Thymus (tissue), 11 donors: ENCODE data around the gene RAPGEF2. TPM values are rescaled to one million over a fixed set of nuclear protein-coding genes. Genes with fewer than 3 reads are reported as not detected.
"Not testable (repeated sequence)": the region's sequence is repeated elsewhere in the genome, so short reads cannot be mapped to it uniquely, and the experiment has no call there.

Experiments used
- DNase-seq, 9 donors: peaks; one replicate each; pipeline ENCODE4 v3.0.0-alpha.2; 2013; ENCODE audit warnings: low spot score in 9 of 9, low read depth in 6 of 9, missing footprints in 1 of 9
- H3K27ac ChIP-seq, 2 donors: one replicate each; pipeline ENCODE4 v1.5.1; 2013; ENCODE audit warnings: control low read depth in 1 of 2, low read depth in 1 of 2, low read length in 1 of 2, mild to moderate bottlenecking in 1 of 2, moderate library complexity in 1 of 2
- H3K27me3 ChIP-seq, 2 donors: one replicate each; pipeline ENCODE4 v1.5.1; 2013; ENCODE audit warnings: low read length in 1 of 2; ENCODE audit not compliant: control insufficient read depth in 2 of 2, insufficient read depth in 1 of 2
- H3K36me3 ChIP-seq, 2 donors: one replicate each; pipeline ENCODE4 v1.5.1; 2013; ENCODE audit warnings: low read length in 1 of 2, mild to moderate bottlenecking in 1 of 2, moderate library complexity in 1 of 2; ENCODE audit not compliant: control insufficient read depth in 2 of 2, insufficient read depth in 2 of 2
- H3K4me1 ChIP-seq, 2 donors: one replicate each; pipeline ENCODE4 v1.5.1; 2013; ENCODE audit warnings: low read length in 2 of 2; ENCODE audit not compliant: control insufficient read depth in 2 of 2, insufficient read depth in 2 of 2
- H3K4me3 ChIP-seq, 2 donors: one replicate each; pipeline ENCODE4 v1.5.1; 2013; ENCODE audit warnings: low read length in 2 of 2, control low read depth in 1 of 2, mild to moderate bottlenecking in 1 of 2
- H3K9me3 ChIP-seq, 2 donors: one replicate each; pipeline ENCODE4 v1.5.1; 2013; ENCODE audit warnings: low read length in 1 of 2, mild to moderate bottlenecking in 1 of 2; ENCODE audit not compliant: control insufficient read depth in 2 of 2, insufficient read depth in 1 of 2
- WGBS: extraction: QIAGEN DNeasy Blood & Tissue Kit; methylation state at CpG from one replicate; pipeline ENCODE4 v1.1.7; 2013; 5-methylcytosine and 5-hydroxymethylcytosine counted together
- polyA plus RNA-seq: library from polyadenylated mRNA; stranded (reverse); fragments of 200-250 nt; gene quantifications from one replicate; pipeline ENCODE4 v1.2.3, GENCODE V29; 2013
- total RNA-seq: library from RNA; stranded (reverse); fragments of 120-200 nt; gene quantifications from one replicate; pipeline ENCODE4 v1.2.4, GENCODE V29; 2013
- donor health status: healthy.

The RAPGEF2 gene
- total and polyA plus RNA-seq, 2 donors = 7.9 to 23.6 TPM

DNA sequence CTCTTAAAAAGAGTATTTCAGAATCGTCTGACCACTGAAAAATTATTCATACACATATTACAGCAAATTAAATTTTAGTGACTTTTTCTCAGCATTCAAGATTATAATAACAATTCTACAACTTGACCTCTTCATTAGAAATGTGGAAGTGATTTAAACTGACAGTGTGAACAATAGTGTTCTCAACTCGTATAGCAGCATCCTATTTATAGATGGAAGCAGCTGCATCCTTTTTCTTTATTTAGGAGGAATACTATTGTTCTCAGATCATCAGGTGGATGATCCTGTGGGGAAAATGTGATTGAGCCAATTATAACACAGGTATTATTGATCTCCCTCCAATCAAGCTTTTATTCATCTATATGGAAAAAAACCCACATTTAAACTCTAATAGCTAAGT lies 56.7 kb downstream of the RAPGEF2 start:
- Histone ChIP-seq H3K36me3 (no peaks in the 10 kb centered on the region), H3K9me3 (no peaks in the 10 kb centered on the region), H3K27me3 (no peaks in the 10 kb centered on the region), H3K27ac (no peak overlapping the region), H3K4me1 (no peaks in the 10 kb centered on the region), H3K4me3 (no peak overlapping the region)
- 61% methylated on average over 2 of the region's 2 CpGs for WGBS
- DNase-seq = no peak

DNA sequence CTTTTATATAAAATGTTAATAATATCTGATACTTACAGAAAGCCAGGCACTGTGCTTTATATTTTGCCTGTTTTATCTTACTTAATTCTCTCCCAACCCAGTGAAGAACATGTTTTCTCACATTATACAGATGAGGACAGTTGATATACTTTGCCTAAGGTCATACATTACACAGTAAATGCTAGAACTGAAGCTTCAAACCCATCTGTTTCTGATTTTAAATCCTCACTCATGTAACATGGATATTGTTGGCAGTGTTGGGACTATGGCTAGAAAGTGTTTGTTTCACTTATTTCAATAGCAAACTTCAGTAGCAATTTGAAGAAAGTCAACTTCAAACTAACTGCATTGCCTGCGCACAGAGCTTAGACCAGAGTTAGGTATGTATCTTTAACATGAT lies 57.4 kb downstream of the RAPGEF2 start:
- DNase-seq = no peak
- no peaks in the 10 kb centered on the region for H3K9me3 ChIP-seq
- H3K4me3 ChIP-seq = no peak overlapping the region
- 99% methylated on average over 1 of the region's 1 CpG for WGBS
- no peaks in the 10 kb centered on the region for H3K4me1 ChIP-seq
- no peaks in the 10 kb centered on the region for H3K36me3 ChIP-seq
- H3K27ac ChIP-seq = no peak overlapping the region
- H3K27me3 ChIP-seq = no peaks in the 10 kb centered on the region

DNA sequence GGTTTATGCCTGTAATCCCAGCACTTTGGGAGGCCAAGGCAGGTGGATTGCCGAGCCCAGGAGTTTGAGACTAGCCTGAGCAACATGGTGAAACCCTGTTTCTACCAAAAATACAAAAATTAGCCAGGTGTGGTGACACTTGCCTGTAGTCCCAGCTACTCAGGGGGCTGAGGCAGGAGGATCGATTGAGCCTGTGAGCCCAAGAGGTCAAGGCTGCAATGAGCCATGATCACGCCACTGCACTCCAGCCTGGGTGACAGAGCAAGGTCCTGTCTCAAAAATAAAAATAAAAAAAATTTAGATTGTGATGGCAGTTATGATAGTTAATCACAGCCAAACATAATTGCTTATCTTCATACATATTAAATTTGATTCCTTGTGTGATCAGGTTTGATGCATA lies 58.6 kb downstream of the RAPGEF2 start:
- 99% methylated on average over 3 of the region's 3 CpGs for WGBS
- not testable (repeated sequence) for H3K4me1 ChIP-seq, H3K4me3 ChIP-seq, H3K27ac ChIP-seq, H3K36me3 ChIP-seq, H3K9me3 ChIP-seq, H3K27me3 ChIP-seq, DNase-seq

DNA sequence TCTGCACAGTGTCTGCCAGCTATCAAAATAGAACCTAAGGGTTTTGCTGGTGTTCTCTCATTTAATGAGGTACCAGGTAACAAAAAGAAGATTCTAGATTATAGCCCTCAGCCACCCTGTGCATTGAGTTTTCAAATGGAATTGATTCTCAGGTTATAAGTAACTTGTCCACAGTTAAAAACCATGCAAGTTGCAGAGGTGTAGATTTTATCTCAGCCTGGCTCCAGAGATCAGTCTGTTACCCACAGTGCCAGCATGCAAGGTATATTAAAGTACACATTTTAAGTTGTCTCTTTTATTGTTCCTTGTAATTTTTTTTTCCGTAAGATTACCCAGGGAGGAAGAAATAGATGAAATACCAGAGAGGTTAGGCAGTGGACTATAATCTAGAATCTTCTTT lies 59.7 kb downstream of the RAPGEF2 start:
- H3K4me3 ChIP-seq = no peak overlapping the region
- H3K9me3 ChIP-seq = no peaks in the 10 kb centered on the region
- no peaks in the 10 kb centered on the region for H3K36me3 ChIP-seq
- H3K4me1 ChIP-seq = no peaks in the 10 kb centered on the region
- no peak for DNase-seq
- 95% methylated on average over 1 of the region's 1 CpG for WGBS
- H3K27ac ChIP-seq = no peak overlapping the region
- no peaks in the 10 kb centered on the region for H3K27me3 ChIP-seq

DNA sequence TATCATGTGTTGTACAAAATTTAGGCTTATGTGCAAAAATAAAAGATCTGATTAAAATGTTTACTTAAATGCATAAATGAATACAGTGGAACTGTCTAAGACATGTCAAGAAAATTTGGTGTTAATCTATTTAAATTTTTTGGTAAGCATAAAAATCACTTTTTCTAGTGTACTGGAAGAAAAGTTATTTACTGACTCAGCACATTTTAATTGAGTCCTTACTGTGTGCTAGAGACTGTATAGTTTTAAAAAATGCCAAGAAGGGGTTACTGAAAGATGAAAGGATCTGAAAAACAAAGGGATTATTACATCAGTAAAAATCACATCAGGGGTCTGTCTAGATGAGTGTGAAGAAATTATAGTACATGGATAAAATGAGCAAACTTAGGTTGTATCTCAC lies 60.6 kb downstream of the RAPGEF2 start:
- Histone ChIP-seq H3K27me3 (no peaks in the 10 kb centered on the region), H3K4me3 (no peak overlapping the region), H3K9me3 (no peaks in the 10 kb centered on the region), H3K27ac (no peak overlapping the region), H3K4me1 (no peaks in the 10 kb centered on the region), H3K36me3 (no peaks in the 10 kb centered on the region)
- DNase-seq = no peak

DNA sequence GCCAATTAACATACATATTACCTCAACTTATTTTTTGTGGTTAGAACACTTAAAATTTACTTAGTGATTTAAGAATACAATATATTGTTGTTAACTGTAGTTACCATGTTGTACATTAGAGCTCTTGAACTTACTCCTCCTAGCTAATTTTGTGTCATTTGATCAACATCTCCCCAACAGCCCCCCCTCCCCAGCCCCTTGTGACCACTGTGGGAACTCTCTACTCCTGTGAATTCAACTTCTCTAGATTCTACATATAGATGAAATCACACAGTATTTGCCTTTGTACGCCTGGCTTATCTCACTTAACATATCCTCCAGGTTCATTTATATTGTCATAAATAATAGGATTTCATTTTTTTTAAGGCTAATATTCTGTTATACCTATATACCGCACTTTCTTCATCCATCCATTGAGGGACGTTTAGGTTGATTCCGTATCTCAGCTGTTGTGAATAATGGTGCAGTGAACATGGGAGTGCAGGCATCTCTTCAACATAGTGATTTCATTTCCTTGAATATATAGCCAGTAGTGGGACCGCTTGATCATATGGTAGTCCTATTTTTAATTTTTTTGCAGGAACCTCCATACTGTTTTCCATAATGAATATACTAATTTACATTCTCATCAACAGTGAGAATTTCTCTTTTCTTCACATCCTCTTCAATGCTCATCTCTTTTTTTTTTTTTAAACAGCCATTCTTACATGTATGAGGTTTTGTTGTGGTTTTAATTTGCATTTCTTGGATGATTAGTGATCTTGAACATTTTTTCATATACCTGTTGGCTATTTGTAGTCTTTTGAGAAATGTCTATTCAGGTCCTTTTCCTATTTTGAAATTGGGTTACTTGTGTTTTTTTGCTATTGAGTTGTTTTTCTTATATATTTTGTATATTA lies 66.8 kb downstream of the RAPGEF2 start:
- no peak for DNase-seq
- 98% methylated on average over 5 of the region's 5 CpGs for WGBS
- Histone ChIP-seq H3K4me1 (no peaks in the 10 kb centered on the region), H3K9me3 (no peaks in the 10 kb centered on the region), H3K27me3 (no peaks in the 10 kb centered on the region), H3K4me3 (no peak overlapping the region), H3K27ac (no peak overlapping the region), H3K36me3 (no peaks in the 10 kb centered on the region)

DNA sequence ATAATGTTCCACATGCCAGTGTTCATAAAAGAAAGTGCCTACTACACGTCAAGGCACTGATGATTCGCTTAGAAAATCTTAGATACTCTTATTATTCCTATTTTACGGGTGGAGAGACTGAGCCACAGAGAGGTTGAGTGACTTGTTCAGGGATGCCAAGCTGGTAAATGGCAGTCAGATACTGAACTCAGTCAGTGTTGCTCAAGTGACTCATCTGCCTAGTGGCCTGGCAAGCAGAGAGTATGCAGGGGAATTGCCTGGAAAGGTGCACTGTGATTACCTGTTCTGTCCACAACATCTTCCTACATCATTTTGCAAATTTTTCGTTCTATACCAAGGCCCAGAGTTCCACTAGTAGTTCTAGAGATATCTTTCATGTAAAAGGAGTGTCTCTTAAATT lies 68.4 kb downstream of the RAPGEF2 start:
- H3K36me3 ChIP-seq = no peaks in the 10 kb centered on the region
- H3K27me3 ChIP-seq = no peaks in the 10 kb centered on the region
- no peaks in the 10 kb centered on the region for H3K9me3 ChIP-seq
- WGBS = 99% methylated on average over 4 of the region's 4 CpGs
- no peak overlapping the region for H3K4me3 ChIP-seq
- no peak overlapping the region for H3K27ac ChIP-seq
- H3K4me1 ChIP-seq = no peaks in the 10 kb centered on the region
- no peak for DNase-seq

DNA sequence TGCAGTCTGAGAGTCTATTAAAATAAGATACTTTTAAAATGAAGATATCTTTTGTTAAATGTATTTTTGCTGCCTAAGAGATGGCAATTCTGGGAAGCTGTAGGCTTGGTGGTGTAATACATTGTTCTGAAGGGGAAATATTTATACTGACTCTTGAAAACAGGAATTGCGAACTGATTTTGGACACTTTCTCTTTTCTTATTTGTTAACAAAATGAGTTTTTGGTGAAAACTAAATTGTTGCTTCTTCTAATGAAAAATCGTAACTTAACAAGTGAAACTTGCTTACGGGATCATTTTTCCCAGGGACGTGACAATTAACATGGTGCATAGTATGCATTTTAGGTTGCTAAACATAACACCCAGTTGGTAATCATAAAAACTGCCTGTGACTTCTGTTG lies 71.0 kb downstream of the RAPGEF2 start:
- Histone ChIP-seq H3K9me3 (no peaks in the 10 kb centered on the region), H3K27me3 (no peaks in the 10 kb centered on the region), H3K4me1 (peaks cover 0 to 3% of the 10 kb centered on the region in 2 donors), H3K36me3 (no peaks in the 10 kb centered on the region), H3K4me3 (no peak overlapping the region), H3K27ac (no peak overlapping the region)
- WGBS = 94% methylated on average over 4 of the region's 4 CpGs
- DNase-seq = no peak

DNA sequence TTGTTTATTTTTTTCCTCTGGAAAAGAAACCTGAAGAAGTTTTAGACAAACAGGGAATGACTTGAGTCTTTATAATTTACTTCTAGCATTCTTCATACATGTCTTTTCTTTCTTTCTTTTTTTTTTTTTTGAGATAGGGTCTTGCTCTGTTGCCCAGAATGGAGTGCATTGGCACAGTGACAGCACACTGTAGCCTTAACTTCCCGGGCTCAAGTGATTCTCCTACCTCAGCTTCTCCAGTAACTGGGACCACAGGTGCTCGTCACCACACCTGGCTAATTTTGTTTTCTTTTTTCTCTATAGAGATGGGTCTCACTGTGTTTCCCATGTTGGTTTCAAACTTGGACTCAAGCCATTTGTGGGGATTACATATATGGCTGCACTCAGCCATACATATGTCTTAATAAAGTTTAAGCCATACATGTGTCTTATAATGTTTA lies 71.8 kb downstream of the RAPGEF2 start:
- no peaks in the 10 kb centered on the region for H3K9me3 ChIP-seq
- H3K27me3 ChIP-seq = no peaks in the 10 kb centered on the region
- 90% methylated on average over 2 of the region's 2 CpGs for WGBS
- H3K27ac ChIP-seq = no peak overlapping the region
- H3K4me1 ChIP-seq = peaks cover 0 to 3% of the 10 kb centered on the region in 2 donors
- no peaks in the 10 kb centered on the region for H3K36me3 ChIP-seq
- no peak for DNase-seq
- no peak overlapping the region for H3K4me3 ChIP-seq
